Activated naive CD4-positive, alpha-beta T cell treated with Interleukin-2 at 50 U/mL for 16 hours (primary cell): ENCODE results near the gene ACER3.
"Not testable (repeated sequence)": the region's sequence is repeated elsewhere in the genome, so short reads cannot be mapped to it uniquely, and the experiment has no call there.

Source experiments
- DNase-seq: peaks from one replicate; pipeline ENCODE4 v3.0.0-alpha.2; 2020

ACER3 gene

DNA sequence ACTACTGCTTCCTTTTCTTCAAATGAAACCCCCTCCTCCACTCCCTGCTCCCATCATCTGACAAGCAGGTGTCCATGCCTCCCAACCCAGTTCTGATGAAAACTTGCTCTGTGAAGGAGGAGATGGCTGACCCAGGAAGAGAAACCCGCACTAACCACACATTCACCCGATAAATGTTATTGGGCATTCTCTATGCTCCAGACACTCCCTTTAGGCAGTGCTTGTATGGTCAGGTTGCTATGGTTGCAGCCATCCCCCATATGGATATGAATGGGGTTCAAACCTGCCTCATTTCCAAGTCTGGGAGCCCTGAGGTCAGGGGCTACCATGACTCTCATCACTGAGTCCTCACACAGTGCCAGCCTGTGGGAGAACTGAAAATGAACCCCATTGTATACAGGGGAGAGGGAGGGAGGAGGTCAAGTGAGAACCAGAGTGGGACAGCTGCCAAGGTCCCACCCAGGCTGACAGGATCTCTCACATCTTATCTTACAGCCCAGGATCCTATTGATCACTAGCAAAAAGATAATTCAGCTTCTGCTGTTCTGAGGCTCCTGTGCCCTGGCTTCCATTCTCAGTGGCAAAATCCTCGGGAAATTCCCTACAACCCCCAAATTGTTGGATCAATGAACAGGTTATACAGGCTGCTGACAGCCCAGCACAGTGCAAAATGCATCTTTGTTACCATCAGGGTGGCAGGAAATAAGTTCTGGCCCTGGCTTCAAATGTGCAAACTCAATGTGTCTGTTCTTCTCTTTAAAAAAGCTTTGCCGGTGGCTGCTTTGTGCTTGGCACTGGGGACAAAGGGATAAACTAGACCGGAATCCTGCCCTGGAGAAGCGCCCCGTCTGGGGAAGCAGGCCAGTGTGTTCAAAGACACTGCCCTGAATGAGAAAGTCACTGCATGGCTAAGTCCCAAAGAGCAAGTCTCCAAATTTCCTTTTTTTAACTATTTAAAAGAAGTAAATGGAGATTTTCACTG, 22.7 kb upstream of the ACER3 start:
- no peak for DNase-seq

DNA sequence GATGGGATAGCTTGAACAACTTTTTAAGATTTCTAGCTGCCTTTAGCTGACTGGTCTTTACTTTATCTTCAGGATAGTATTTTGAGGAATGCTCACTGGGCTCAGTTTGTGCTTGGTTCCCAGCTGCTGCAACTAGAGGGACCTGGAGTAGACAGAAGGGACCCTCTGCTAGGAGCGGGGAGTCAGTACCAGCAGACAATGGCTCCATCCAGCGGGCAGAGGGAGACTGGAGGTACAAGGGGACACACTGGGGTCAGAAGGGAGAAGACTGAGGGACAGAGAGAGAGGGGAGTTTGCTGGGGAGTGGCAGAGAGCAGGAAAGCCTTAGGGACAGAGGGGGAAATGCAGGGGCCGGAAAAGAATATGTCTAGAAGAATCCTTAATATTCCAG, 22.0 kb upstream of the ACER3 start:
- DNase-seq = no peak

DNA sequence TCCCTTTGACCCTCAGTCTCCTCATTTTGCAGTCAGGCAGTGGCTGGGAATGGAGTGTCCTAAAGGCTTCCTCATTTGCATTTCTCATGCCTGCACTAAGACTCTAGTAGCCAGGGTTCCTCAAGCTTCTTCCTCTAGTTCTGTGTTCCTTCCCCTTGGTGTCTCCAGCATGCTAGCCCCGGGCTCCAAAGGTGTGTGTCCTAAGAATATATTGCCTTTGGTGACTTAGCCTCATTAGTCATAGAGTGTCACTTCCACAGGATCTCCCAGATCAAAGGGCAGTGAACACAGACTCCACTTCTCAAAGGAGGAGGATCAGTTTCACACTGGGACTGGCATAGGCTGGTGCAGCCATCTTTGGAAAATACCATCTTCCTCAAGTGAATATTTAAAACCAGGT, 21.4 kb upstream of the ACER3 start:
- DNase-seq = no peak

DNA sequence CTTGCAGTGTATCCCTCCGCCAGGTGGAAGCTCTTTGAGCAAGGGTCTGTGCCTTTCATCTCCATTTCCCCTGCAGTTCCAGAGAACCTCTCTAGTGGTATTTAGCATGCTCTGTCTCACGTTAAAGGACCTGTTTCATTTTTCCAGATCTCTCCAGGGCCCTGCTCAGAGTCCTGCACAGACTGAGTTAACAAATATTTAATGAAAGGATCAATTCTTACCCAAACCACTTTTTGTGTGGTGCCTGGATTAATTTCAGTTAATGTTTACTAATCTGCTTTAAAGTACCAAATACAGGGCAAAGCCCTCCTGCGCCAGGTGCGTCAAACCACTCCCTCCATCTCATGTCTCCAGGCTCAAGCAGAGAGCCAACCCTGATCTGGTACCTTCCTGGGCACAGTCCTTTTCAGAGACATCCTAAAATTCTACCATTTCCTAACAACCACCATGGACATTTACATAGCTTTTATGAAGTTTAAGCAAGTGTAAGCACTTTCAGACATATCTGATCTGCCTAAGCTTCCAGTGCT, 18.7 kb upstream of the ACER3 start:
- DNase-seq = no peak

DNA sequence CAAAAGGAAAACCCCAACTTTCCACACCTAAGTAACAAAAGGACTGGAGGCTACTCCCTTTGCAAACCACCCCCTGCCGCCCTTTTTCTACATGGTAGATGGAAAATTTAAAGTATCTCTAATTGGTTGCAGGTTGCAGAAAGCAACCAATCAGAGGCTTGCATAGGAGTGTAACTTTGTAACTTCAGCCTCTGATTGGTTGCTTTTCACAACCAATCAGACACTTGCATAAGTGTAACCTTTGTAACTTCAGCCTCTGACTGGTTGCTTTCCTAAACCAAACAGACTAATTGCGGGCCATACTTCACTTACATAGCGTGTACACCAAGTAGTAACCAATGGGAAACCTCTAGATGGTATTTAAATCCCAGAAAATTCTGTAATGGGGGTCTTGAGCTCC, 16.8 kb upstream of the ACER3 start:
- no peak for DNase-seq

DNA sequence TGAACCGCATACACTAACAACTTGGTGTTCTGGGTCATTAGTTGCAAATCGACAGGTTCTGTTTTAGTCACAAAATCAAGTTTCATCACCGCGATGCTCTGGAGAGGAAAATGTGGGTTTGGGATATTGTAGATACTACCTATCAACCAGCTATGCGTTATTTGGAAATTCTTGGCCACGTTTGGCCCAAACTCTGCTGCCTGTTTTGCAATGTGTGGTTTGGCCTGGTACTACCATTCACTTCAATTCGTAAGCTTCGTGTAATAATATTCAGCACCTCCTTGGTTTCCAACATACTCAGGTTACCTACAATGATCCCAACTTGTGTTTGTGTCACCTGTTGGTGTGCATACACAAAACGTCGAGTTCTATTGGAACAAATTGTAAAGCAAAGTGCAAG, 16.2 kb upstream of the ACER3 start:
- DNase-seq = no peak

DNA sequence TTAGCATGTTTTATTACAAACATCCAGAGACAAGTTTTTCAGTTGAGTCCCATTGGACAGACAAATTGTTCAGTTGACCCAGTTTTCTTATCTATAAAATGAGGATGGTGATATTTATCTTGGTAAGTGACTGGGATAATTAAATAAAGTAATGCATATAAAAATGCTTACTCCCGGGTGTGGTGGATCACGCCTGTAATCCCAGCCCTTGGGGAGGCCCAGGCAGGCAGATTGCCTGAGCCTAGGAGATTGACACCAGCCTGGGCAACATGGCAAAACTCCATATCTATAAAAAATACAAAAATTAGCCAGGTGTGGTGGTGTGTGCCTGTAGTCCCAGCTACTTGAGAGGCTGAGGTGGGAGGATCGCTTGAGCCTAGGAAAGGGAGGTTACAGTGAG, 15.6 kb upstream of the ACER3 start:
- DNase-seq = no peak

DNA sequence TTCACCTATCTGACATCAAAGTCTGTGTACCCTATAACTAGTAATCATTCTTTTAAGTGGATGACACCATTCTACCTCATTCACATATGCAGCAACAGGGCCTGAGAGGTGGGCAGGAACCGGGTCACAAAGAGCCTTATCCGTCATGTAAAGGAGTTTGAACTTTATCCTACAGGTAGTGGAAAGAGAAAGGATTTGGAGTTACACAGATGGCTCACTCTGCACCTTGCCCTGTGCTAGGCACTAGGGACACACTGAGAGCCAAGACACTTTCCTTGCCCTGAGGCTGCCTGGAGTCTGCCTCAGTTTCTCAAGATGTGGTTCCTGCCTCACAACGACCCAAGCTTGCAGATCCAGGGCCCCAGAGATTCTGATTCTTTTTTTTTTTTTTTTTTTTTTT, 14.3 kb upstream of the ACER3 start:
- DNase-seq = no peak

DNA sequence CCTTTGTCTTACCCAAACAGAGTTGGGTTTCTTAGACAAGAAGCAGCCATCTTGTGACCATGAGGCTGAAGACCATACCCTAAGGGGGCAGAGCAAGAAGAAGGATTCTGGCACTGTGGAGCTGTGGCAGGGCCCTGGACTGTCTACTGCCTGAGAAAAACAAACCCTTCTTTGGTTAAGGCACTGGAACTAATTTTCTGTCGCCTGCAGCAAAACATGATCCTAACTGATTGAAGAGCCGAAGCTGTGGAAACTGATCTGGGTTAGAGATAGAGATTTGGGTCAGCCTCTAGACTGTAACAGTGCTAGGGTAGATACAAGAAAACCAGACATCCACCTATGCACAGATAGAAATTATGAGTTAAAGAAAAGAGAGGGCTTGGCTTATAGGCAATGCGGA, 11.3 kb upstream of the ACER3 start:
- DNase-seq = no peak

DNA sequence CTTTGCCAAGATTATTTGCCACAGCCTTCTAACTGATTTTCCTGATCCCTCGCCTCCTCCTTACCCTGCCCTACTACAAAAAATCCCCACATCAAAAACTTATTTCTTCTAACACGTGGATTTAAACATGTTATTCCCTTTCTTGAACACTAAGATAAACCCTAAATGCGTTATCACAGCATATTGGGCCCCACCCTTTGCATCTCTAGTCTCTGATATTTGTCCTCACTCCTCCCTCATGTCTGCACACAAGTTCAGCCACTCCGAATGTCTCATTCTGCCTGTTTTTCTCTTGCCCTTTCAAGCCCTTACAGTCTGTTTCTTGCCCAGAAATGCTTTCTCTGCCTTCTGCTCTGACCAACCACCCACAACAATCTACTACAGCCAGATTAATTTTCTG, 10.6 kb upstream of the ACER3 start:
- no peak for DNase-seq

DNA sequence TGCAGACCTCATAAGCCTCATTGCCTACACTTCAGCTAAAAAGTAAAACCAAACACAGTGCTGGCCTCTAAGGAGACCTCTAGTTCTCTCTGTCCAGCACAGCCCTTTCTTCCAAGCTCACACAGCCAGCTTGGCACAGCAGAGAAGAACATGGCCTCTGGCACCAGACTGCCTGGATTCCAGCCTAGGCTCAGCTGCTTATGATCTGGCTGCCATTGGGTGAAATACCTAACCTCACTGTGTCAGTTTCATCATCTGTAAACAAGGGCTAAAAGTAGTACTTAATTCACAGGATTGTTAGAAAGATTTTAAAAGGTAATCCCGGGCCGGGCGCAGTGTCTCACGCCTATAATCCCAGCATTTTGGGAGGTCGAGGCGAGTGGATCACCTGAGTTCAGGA, 9.9 kb upstream of the ACER3 start:
- DNase-seq = no peak

DNA sequence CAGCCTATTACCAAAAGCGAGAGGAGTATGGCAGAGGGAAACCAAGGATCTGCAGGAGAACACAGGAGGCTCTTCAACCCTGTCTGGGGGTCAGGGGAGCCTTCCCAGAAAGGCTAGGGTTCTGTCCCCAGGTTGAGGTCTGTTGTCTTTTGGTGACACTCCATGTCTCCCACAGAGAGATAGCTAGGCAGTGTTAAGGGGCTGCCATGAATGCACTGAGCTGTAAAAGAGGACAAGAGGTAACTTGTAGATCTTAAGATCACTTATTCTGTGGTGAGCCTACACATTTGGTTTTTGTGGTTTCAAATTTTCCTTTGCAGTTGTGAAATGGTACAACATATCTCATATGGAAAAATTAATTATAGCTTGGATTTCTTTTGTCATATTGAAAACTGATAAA, 6.0 kb upstream of the ACER3 start:
- no peak for DNase-seq

DNA sequence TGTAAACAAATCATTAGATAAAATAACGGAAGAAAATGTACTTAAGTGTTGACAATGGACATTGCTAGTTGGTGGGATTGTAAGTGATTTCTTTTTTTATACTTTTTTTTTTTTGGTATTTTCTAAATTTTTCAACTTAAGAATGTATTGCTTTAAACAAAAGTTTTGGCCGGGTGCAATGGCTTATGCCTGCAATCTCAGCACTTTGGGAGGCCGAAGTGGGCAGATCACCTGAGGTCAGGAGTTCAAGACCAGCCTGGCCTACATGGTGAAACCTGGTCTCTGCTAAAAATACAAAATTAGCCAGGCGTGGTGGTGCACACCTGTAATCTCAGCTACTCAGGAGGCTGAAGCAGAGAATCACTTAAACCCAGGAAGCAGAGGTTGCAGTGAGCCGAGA, 5.0 kb upstream of the ACER3 start:
- not testable (repeated sequence) for DNase-seq

DNA sequence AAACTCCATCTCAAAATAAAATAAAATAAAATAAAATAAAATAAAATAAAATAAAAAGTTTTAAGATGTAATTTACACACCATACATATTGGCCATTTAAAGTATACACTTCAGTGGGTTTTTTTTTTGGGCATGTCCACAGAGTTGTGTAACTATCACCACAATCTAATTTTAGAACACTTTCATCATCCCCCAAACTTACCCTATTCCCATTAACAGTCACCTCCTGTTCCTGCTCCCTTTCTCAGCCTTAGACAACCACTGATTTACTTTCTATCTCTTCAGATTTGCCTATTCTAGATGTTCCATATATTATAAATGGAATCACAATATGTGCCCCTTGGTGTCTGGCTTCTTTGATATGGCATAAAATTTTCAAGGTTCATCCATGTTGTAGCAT, 4.6 kb upstream of the ACER3 start:
- DNase-seq = no peak

DNA sequence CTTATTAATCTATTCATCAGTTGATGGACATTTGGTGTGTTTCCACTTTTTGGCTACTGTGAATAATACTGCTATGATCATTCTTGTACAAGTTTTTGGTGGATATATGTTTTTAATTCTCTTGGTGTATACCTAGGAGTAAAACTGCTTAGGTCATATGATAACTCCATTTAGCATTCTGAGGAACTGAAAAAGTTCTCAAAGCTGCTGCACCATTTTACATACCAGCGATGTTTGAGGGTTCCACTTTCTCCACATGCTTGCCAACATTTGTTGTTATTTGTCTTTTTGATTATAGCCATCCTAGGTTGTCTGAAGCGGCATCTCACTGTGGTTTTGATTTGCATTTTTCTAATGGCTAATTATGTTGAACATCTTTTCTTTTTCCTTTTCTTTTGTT, 4.1 kb upstream of the ACER3 start:
- DNase-seq = no peak

DNA sequence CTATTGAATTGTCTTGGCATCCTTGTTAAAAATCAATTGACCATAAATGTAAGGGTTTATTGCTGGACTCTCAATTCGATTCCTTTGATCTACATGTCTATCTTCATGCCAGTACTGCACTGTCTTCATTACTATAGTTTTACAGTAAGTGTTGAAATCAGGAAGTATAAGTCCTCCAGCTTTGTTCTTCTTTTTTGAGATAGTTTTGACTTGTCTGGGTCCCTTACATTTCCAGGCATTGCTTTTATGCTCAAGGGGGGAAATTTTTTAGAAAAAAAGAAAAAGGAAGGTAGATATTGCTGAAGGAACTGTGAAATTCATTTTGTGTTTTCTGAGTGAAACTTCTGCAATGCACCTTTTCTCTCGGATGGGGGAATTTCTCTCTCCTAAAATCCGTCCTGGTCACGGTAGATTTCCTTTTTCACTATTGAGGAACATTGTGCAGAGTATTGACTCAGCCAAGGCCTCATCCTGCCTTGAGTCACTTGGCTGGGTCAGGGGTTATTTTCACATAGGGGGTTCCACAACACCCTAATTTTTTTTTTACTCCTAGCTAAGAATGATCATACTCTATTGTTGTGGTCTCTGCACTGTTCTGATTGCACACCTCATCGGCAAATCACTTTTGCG, 2.8 kb upstream of the ACER3 start:
- no peak for DNase-seq

DNA sequence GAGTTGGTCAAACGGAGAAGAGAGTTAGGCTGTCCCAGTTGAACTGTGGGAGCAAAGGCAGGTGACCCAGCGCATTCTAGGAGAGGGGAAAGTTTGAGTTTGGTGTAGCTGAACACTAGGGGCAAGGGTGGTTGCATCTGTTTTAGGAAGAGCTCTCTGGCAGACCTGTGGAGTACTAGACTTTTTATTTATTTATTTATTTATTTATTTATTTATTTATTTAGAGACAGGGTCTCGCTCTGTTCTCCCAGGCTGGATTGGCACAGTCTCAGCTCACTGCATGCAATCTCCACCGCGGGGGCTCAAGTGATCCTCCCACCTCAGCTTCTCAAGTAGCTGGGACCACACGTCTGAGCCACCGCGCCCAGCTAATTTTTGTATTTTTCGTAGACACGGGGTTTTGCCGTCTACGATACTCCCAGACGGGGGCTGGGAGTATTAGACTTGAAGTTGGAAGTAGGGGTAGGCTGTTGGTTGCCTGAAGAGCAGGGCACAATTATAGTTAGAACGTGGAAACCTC, 950 bp upstream of the ACER3 start:
- DNase-seq = no peak

DNA sequence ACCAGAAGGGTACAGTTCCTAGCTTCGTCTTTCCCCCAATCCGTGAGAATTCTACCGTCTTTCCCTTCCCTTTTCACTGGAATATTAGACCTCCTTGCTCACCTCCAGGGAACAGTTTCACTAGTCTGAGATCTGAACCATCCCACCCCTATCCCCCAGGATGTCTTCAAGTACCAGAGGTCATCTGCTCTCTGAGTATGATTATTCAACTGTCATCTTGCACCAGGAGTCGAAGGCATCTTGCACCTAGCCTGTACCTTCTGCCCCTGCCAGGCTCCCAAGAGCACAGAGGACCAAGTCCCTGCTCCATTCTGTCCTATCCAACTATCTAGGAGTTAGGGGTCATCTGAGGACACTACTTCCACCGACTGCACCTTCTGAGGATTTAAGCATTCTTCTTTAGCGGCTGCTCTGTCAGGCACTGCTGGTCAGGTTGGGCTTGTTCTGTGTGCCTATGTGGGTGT, 804 bp downstream of the ACER3 start:
- DNase-seq = no peak

DNA sequence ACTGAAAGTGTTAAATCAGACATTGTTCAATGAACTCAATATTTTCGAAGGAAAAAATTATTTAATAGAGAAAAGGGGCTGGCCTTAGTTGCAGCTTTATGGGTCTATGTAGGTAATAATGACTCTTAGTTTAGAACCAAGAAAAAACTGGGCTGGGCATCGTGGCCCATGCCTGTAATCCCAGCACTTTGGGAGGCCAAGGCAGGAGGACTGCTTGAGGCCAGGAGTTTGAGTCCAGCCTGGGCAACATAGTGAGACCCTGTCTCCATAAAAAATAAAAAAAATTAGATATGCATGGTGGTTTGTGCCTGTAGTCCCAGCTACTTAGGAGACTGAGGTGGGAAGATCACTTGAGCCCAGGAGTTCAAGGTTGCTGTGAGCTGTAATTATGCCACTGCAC, 2.1 kb downstream of the ACER3 start:
- DNase-seq = not testable (repeated sequence)

DNA sequence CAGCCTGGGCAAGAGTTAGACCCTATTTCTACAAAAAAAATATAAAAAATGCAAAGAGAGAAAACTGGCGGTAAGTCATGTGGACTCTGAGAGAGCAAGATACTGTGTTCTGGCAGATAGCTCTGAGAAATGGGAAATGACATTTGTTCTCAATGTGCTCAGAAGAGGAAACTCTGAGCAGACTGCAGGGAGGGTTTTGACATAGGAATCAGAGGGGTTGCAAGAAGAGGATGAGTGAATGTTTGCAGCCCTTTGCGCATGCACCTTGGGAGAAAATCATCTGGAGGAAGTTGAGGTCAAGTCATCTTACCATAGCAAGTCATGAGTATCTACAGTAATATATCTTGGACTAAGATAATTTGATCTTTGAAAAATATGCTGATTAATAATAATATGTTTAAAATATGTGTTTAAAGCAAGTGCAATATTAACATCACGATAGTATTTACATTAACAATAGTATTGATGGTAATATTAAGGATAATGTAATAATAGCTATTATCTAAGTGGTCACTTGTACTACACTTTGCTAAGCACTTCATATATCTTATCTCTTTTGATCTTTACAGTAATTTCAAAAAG, 2.6 kb downstream of the ACER3 start:
- no peak for DNase-seq

DNA sequence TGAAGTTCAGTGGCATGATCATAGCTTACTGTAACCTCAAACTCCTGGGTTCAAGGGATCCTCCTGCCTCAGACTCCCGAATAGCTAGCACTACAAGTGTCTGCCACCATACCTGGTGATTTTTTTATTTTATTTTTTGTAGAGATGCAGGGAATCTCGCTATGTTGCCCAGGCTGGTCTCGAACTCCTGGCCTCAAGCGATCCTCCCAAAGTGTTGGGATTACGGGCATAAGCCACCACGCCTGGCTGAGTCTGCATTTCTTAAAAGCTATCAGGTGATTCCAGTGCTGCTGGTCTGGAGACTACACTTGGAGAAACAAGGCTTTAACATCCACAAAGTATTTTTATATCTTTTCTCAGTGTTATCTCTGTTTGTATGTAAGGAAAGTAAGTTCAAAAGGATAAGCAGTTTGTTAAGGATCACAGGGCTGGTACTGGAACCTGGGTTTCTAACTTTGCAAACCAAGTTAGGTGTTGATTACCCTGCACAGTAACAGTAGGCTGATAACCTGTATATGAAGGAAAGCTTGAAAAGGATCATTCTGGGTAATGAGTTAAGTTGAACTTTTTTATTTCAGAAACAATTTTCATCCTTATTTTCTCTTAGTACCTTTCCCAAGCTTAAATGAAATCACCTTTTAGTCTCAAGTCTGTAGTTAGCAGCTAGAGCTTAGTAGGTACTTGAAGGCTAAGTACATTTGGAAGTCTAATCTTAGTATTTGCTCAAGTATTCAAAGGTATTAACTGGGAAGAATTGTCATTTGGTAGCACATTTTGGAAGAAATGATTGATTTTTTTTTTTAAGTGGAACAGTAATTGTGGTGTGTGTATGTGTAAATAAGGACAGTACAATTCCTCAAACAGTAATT, 12.5 kb downstream of the ACER3 start:
- no peak for DNase-seq

DNA sequence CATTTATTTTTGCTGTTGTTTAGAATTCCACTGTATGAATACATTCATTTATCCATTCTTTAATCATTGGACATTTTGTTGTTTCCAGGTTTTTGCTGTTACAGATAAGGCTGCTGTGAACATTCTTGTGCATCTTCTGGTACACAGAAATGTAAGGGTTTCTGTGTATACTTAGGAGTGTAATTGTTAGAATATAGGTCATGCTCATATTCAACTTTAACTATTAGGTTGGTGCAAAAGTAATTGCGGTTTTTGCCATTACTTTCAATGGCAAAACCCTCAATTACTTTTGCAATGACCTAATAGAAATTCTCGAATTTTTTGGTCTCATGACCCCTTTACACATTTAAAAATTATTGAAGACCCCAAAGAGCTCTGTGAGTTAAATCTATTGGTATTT, 17.3 kb downstream of the ACER3 start:
- DNase-seq = no peak

DNA sequence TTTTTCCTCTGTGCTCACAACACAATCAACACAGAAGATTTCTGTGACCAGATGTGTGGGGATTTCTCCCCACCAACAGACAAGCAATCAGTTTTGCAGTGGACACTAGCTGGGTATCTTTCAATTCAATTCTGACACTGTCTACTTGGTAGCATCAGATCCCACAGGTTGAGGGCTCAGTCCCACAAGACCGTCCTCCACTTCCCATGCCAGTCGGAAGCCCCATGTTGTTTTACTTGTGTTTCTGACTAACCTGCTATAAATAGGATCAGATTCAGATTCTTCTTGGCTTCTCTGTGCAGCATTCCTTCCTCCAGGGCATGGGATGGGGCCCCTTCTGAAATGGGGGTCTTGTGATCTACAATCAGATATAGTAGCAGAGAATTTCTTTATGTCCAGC, 19.6 kb downstream of the ACER3 start:
- no peak for DNase-seq
